H9 (cell line): ENCODE data around the gene ZDHHC24. TPM values are rescaled to one million over a fixed set of nuclear protein-coding genes. Genes with fewer than 3 reads are reported as not detected.
A peak's percentile ranks its signal among the peaks of the same experiment; 100 is the strongest.

Source experiments
- DNase-seq: peaks from one replicate; pipeline ENCODE4 v3.0.0-alpha.2; 2017
- H2AFZ ChIP-seq: one replicate; pipeline ENCODE4 v1.6.1; 2013; ENCODE audit warnings: mild to moderate bottlenecking, low read length, control low read depth, moderate library complexity
- H2AK5ac ChIP-seq: 2 replicates; pipeline ENCODE4 v1.6.1; 2013; ENCODE audit warnings: low read length, control low read depth, mixed read lengths; ENCODE audit not compliant: insufficient read length
- H2BK120ac ChIP-seq: one replicate; pipeline ENCODE4 v1.6.1; 2013; ENCODE audit warnings: low read depth, mild to moderate bottlenecking, low read length, control low read depth, inconsistent platforms; ENCODE audit not compliant: poor library complexity, severe bottlenecking
- H2BK12ac ChIP-seq: 2 replicates; pipeline ENCODE4 v1.6.1; 2013; ENCODE audit warnings: low read length, control low read depth, mixed read lengths, low read depth; ENCODE audit not compliant: insufficient read length
- H2BK15ac ChIP-seq: 2 replicates; pipeline ENCODE4 v1.6.1; 2013; ENCODE audit warnings: low read depth, low read length, control low read depth
- H2BK20ac ChIP-seq: one replicate; pipeline ENCODE4 v1.6.1; 2013; ENCODE audit warnings: low read depth, mild to moderate bottlenecking, low read length, control low read depth, inconsistent platforms; ENCODE audit not compliant: poor library complexity, severe bottlenecking
- H2BK5ac ChIP-seq: 2 replicates; pipeline ENCODE4 v1.6.1; 2013; ENCODE audit warnings: low read length, control low read depth, mixed read lengths; ENCODE audit not compliant: insufficient read length
- H3K14ac ChIP-seq: 2 replicates; pipeline ENCODE4 v1.6.1; 2013; ENCODE audit warnings: low read length, control low read depth; ENCODE audit not compliant: insufficient read depth
- H3K18ac ChIP-seq: 2 replicates; pipeline ENCODE4 v1.6.1; 2013; ENCODE audit warnings: low read depth, mild to moderate bottlenecking, mixed read lengths, low read length, control low read depth; ENCODE audit not compliant: insufficient read length
- H3K23ac ChIP-seq: 2 replicates; pipeline ENCODE4 v1.6.1; 2013; ENCODE audit warnings: low read length, control low read depth, mixed read lengths, low read depth; ENCODE audit not compliant: insufficient read length
- H3K23me2 ChIP-seq: 2 replicates; pipeline ENCODE4 v1.6.1; 2013; ENCODE audit warnings: low read depth, mild to moderate bottlenecking, mixed read lengths, low read length, control low read depth; ENCODE audit not compliant: insufficient read length, poor library complexity, severe bottlenecking
- H3K27ac ChIP-seq: 2 replicates; pipeline ENCODE4 v1.5.1; 2013; ENCODE audit warnings: low read length, control low read depth, mixed read lengths, low read depth; ENCODE audit not compliant: insufficient read length
- H3K27me3 ChIP-seq: 2 replicates; pipeline ENCODE4 v1.6.1; 2013; ENCODE audit warnings: low read length, control low read depth, inconsistent platforms; ENCODE audit not compliant: insufficient read depth
- H3K4ac ChIP-seq: 2 replicates; pipeline ENCODE4 v1.6.1; 2013; ENCODE audit warnings: low read depth, mild to moderate bottlenecking, control low read depth, inconsistent platforms, low read length, moderate library complexity
- H3K4me1 ChIP-seq: 2 replicates; pipeline ENCODE4 v1.6.1; 2013; ENCODE audit warnings: low read length, control low read depth, inconsistent platforms; ENCODE audit not compliant: insufficient read depth
- H3K4me2 ChIP-seq: 2 replicates; pipeline ENCODE4 v1.6.1; 2013; ENCODE audit warnings: low read length, control low read depth, mixed read lengths; ENCODE audit not compliant: insufficient read length, insufficient read depth
- H3K56ac ChIP-seq: 2 replicates; pipeline ENCODE4 v1.6.1; 2013; ENCODE audit warnings: low read depth, mild to moderate bottlenecking, mixed read lengths, low read length, control low read depth; ENCODE audit not compliant: insufficient read length
- H3K79me1 ChIP-seq: 2 replicates; pipeline ENCODE4 v1.6.1; 2013; ENCODE audit warnings: low read depth, mild to moderate bottlenecking, moderate library complexity, low read length, control low read depth, inconsistent platforms; ENCODE audit not compliant: insufficient read depth, poor library complexity, severe bottlenecking
- H3K79me2 ChIP-seq: 2 replicates; pipeline ENCODE4 v1.6.1; 2013; ENCODE audit warnings: low read length, control low read depth, inconsistent platforms; ENCODE audit not compliant: insufficient read depth
- H3K9ac ChIP-seq: 2 replicates; pipeline ENCODE4 v1.6.1; 2013; ENCODE audit warnings: low read length, control low read depth, mixed read lengths; ENCODE audit not compliant: insufficient read length; ENCODE audit errors: extremely low read depth
- H3K9me3 ChIP-seq: one replicate; pipeline ENCODE4 v1.6.1; 2013; ENCODE audit warnings: low read depth, low read length, inconsistent platforms; ENCODE audit not compliant: control insufficient read depth
- H3T11ph ChIP-seq: one replicate; pipeline ENCODE4 v1.6.1; 2013; ENCODE audit warnings: mild to moderate bottlenecking, low read length, control low read depth, inconsistent platforms
- H4K20me1 ChIP-seq: one replicate; pipeline ENCODE4 v1.6.1; 2013; ENCODE audit not compliant: control insufficient read depth, insufficient read length, insufficient read depth
- H4K5ac ChIP-seq: 2 replicates; pipeline ENCODE4 v1.6.1; 2013; ENCODE audit warnings: low read depth, mild to moderate bottlenecking, mixed read lengths, low read length, control low read depth; ENCODE audit not compliant: insufficient read length
- H4K8ac ChIP-seq: replicated peaks from 2 replicates; pipeline ENCODE4 v1.6.1; 2013; ENCODE audit warnings: low read length, control low read depth, mixed read lengths, low read depth; ENCODE audit not compliant: insufficient read length
- H4K91ac ChIP-seq: 2 replicates; pipeline ENCODE4 v1.6.1; 2013; ENCODE audit warnings: low read depth, mild to moderate bottlenecking, moderate library complexity, mixed read lengths, low read length, control low read depth; ENCODE audit not compliant: insufficient read length
- H3K27ac Mint-ChIP-seq, 3 experiments: 2 replicates in 2 of 3; 3 replicates in 1 of 3; pipeline ENCODE4 v1.8.0; 2020 to 2021; ENCODE audit warnings: mixed read lengths in 3 of 3, mild to moderate bottlenecking in 1 of 3, moderate library complexity in 1 of 3
- H3K27me3 Mint-ChIP-seq: 2 replicates; pipeline ENCODE4 v1.8.0; 2021; ENCODE audit warnings: low read depth, mild to moderate bottlenecking, moderate library complexity, mixed read lengths
- H3K36me3 Mint-ChIP-seq, 3 experiments: 2 replicates in 2 of 3; 3 replicates in 1 of 3; pipeline ENCODE4 v1.8.0; 2020 to 2021; ENCODE audit warnings: low read depth in 3 of 3, mixed read lengths in 3 of 3; ENCODE audit not compliant: insufficient read depth in 1 of 3
- H3K4me1 Mint-ChIP-seq, 2 experiments: 2 replicates each; pipeline ENCODE4 v1.8.0; 2020; ENCODE audit warnings: mixed read lengths in 2 of 2
- H3K4me3 Mint-ChIP-seq, 2 experiments: 2 replicates in 1 of 2; 3 replicates in 1 of 2; pipeline ENCODE4 v1.8.0; 2020 to 2021; ENCODE audit warnings: mild to moderate bottlenecking in 2 of 2, mixed read lengths in 2 of 2, moderate library complexity in 1 of 2
- H3K9me3 Mint-ChIP-seq, 2 experiments: 2 replicates in 1 of 2; 3 replicates in 1 of 2; pipeline ENCODE4 v1.8.0; 2020; ENCODE audit warnings: mild to moderate bottlenecking in 2 of 2, mixed read lengths in 2 of 2, moderate library complexity in 1 of 2
- WGBS: extraction: QIAGEN DNeasy Blood & Tissue Kit; methylation state at CpG from one replicate; pipeline ENCODE4 v1.1.7; 2013; ENCODE audit warnings: missing lambda C conversion rate, low lambda C conversion rate, mixed read lengths; ENCODE audit not compliant: insufficient read length; ENCODE audit errors: extremely low coverage; 5-methylcytosine and 5-hydroxymethylcytosine counted together
- total RNA-seq: library from RNA; stranded (reverse); gene quantifications from 2 replicates; pipeline ENCODE4 v1.2.1, GENCODE V29; 2021
- TF ChIP-seq, protein P1 (sequence below): fragments of 200-600 bp; sonication (generic); conservative IDR thresholded peaks from 3 replicates; pipeline ENCODE4 v1.8.0; 2021; ENCODE audit warnings: antibody characterized with exemption, mild to moderate bottlenecking

ZDHHC24 gene
- total RNA-seq, 1 experiment from 2014 or later, result 8.9 TPM

DNA sequence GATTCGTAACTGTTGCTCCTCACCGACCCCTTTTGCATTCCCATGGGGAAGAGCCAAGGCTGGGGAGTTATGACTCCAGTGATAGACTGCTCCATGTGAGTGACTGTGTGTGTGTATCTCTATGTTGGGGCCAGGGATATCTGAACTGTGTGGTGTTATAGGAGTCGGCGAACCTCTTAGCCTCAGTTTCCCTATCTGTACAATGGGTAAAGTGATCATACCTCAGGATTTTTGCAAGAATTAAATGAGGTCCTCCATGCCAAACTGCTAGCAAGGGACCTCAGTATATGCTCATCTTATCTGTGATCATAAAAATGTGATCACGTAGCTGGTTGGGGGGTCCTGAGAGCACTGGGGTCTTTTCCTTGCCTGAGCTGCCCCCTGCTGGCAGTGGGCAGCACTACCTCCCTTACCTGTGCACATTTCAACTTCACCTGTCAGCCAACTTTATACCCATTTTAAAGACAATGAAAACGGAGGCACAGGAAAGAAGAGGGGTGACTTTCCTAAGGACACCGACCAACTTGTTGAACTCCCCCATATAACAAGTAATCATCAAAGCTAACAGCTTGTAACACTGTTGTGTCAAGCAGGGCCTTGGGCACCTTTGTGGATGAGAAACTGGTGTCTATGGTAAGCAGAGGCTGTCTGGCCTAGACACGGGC is 67.0 kb downstream of the ZDHHC24 start:
- Histone ChIP-seq H4K91ac (no peak overlapping the region), H3K23ac (no peak overlapping the region), H4K5ac (no peak overlapping the region), H3K27me3 (no peaks in the 10 kb centered on the region), H3K56ac (no peak overlapping the region), H3K4ac (no peak overlapping the region), H4K20me1 (no peaks in the 10 kb centered on the region), H2BK120ac (no peak overlapping the region), H2AFZ (no peak overlapping the region), H3K18ac (no peak overlapping the region), H2BK12ac (no peak overlapping the region), H3K79me2 (no peaks in the 10 kb centered on the region), H3K79me1 (no peaks in the 10 kb centered on the region), H2BK20ac (no peak overlapping the region), H2BK15ac (no peak overlapping the region), H2AK5ac (no peak overlapping the region), H3K27ac (no peak overlapping the region), H3K4me2 (peak overlapping the region; percentile 52), H3K9me3 (no peaks in the 10 kb centered on the region), H2BK5ac (no peak overlapping the region), H3T11ph (no peak overlapping the region), H3K9ac (peak overlapping the region; percentile 85), H4K8ac (no peak overlapping the region), H3K14ac (no peak overlapping the region), H3K4me1 (no peaks in the 10 kb centered on the region), H3K23me2 (peaks cover 13% of the 10 kb centered on the region)
- Mint-ChIP-seq H3K4me3 (peak overlapping the region; percentile 91 to 93), H3K4me1 (peaks cover 30 to 35% of the 10 kb centered on the region in 2 experiments), H3K27ac (peak overlapping the region in 2 of 3 experiments; percentile 73 to 98; a peak in 4 of 7 replicates), H3K36me3 (peaks cover 3 to 19% (median 18%) of the 10 kb centered on the region in 3 experiments; a peak in 5 of 7 replicates), H3K27me3 (no peaks in the 10 kb centered on the region), H3K9me3 (no peaks in the 10 kb centered on the region)
- WGBS, result no CpG with 5 or more reads among the region's 8 CpGs
- DNase-seq, result no peak
- TF ChIP-seq, protein P1, sequence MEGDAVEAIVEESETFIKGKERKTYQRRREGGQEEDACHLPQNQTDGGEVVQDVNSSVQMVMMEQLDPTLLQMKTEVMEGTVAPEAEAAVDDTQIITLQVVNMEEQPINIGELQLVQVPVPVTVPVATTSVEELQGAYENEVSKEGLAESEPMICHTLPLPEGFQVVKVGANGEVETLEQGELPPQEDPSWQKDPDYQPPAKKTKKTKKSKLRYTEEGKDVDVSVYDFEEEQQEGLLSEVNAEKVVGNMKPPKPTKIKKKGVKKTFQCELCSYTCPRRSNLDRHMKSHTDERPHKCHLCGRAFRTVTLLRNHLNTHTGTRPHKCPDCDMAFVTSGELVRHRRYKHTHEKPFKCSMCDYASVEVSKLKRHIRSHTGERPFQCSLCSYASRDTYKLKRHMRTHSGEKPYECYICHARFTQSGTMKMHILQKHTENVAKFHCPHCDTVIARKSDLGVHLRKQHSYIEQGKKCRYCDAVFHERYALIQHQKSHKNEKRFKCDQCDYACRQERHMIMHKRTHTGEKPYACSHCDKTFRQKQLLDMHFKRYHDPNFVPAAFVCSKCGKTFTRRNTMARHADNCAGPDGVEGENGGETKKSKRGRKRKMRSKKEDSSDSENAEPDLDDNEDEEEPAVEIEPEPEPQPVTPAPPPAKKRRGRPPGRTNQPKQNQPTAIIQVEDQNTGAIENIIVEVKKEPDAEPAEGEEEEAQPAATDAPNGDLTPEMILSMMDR, result peak; percentile 92
